Endothelial cell of umbilical vein (primary cell): ENCODE data around the gene LMBR1L. TPM values are rescaled to one million over a fixed set of nuclear protein-coding genes. Genes with fewer than 3 reads are reported as not detected.

Source experiments
- BruUV-seq: library from RNA; stranded (reverse); fragments of 400-500 nt; replicated peaks from 2 replicates; lab custom pipeline; 2021; lab: Mats Ljungman, UMichigan
- CTCF ChIA-PET: fragments of 300-600, 350-600 bp; sonication (Branson Sonifier 250); formaldehyde crosslinking; loops from one replicate; lab custom pipeline; 2021; ENCODE audit warnings: antibody characterized with exemption, inconsistent platforms; lab: Charles Lee
- POLR2A ChIA-PET: fragments of 300-600, 350-600 bp; sonication (Branson Sonifier 250); formaldehyde crosslinking; loops from one replicate; lab custom pipeline; 2021; ENCODE audit warnings: antibody characterized with exemption, inconsistent platforms; lab: Charles Lee
- DNase-seq: peaks from one replicate; pipeline ENCODE4 v3.0.0-alpha.2; 2011; ENCODE audit warnings: low read depth, low spot score
- FAIRE-seq: peaks from 2 replicates; lab custom pipeline; 2011; peaks lifted over from hg19 to GRCh38; lab: Jason Lieb, UNC
- H2AFZ ChIP-seq: 2 replicates; pipeline ENCODE4 v1.6.0; 2012; ENCODE audit warnings: low read depth, low read length, control low read depth, inconsistent platforms
- H3K27ac ChIP-seq: 2 replicates; pipeline ENCODE4 v1.5.1; 2011; ENCODE audit warnings: low read depth, mild to moderate bottlenecking, control low read depth, low read length, moderate library complexity; ENCODE audit not compliant: insufficient read depth
- H3K27me3 ChIP-seq, 2 experiments: 2 replicates each; pipeline versions ENCODE4 v1.6.0 to v1.6.1; 2011; ENCODE audit warnings: low read length in 2 of 2, mixed read lengths in 1 of 2; ENCODE audit not compliant: control insufficient read depth in 2 of 2, insufficient read depth in 2 of 2
- H3K36me3 ChIP-seq, 2 experiments: 2 replicates in 1 of 2; 3 replicates in 1 of 2; pipeline ENCODE4 v1.5.1; 2011; ENCODE audit warnings: low read length in 2 of 2, mild to moderate bottlenecking in 1 of 2, moderate library complexity in 1 of 2; ENCODE audit not compliant: control insufficient read depth in 2 of 2, insufficient read depth in 2 of 2; ENCODE audit errors: extremely low read depth in 1 of 2
- H3K4me1 ChIP-seq: 3 replicates; pipeline ENCODE4 v1.5.1; 2011; ENCODE audit warnings: mild to moderate bottlenecking, low read length; ENCODE audit not compliant: control insufficient read depth, insufficient read depth; ENCODE audit errors: extremely low read depth
- H3K4me2 ChIP-seq: 2 replicates; pipeline ENCODE4 v1.6.1; 2011; ENCODE audit warnings: low read length, control low read depth, mixed read lengths; ENCODE audit not compliant: insufficient read depth
- H3K4me3 ChIP-seq, 3 experiments: fragments of 200-600 bp in 1 of 3; sonication (generic), shearing (Covaris generic) in 1 of 3; replicated peaks in 1 of 3; 2 replicates each; pipeline ENCODE4 v1.5.1; 2011 to 2016; ENCODE audit warnings: control low read depth in 3 of 3, low read length in 3 of 3, mild to moderate bottlenecking in 2 of 3, inconsistent platforms in 1 of 3, low read depth in 1 of 3, moderate library complexity in 1 of 3; ENCODE audit not compliant: insufficient read depth in 1 of 3
- H3K79me2 ChIP-seq: 2 replicates; pipeline ENCODE4 v1.6.0; 2012; ENCODE audit warnings: low read length, inconsistent platforms; ENCODE audit not compliant: control insufficient read depth, insufficient read depth
- H3K9ac ChIP-seq: replicated peaks from 2 replicates; pipeline ENCODE3; 2011; ENCODE audit warnings: low read length, control low read depth; ENCODE audit not compliant: insufficient read depth; ENCODE audit errors: extremely low read depth
- H3K9me1 ChIP-seq: replicated peaks from 3 replicates; pipeline ENCODE4 v1.6.0; 2011; ENCODE audit warnings: mild to moderate bottlenecking, low read length; ENCODE audit not compliant: control insufficient read depth, insufficient read depth; ENCODE audit errors: extremely low read depth
- H3K9me3 ChIP-seq: replicated peaks from 2 replicates; pipeline ENCODE4 v1.5.1; 2012; ENCODE audit warnings: low read length, inconsistent platforms; ENCODE audit not compliant: control insufficient read depth, insufficient read depth
- H4K20me1 ChIP-seq: replicated peaks from 2 replicates; pipeline ENCODE3; 2011; ENCODE audit warnings: mild to moderate bottlenecking, low read length; ENCODE audit not compliant: control insufficient read depth, insufficient read depth; ENCODE audit errors: extremely low read depth
- CTCF ChIP-seq, 2 donors: IDR thresholded peaks; 1 replicate in 1 of 2; 2 replicates in 1 of 2; pipeline ENCODE4 v1.5.1; 2011; ENCODE audit warnings: low read length in 2 of 2, mild to moderate bottlenecking in 2 of 2, moderate library complexity in 2 of 2, control low read depth in 1 of 2, inconsistent platforms in 1 of 2, low read depth in 1 of 2; ENCODE audit not compliant: insufficient read depth in 1 of 2; ENCODE audit errors: extremely low read depth in 1 of 2
- EZH2 ChIP-seq: IDR thresholded peaks from 2 replicates; pipeline ENCODE4 v1.6.1; 2012; ENCODE audit warnings: borderline replicate concordance, low read depth, mild to moderate bottlenecking, moderate library complexity, low read length, inconsistent platforms; ENCODE audit not compliant: severe bottlenecking
- FOS ChIP-seq: IDR thresholded peaks from 2 replicates; pipeline ENCODE4 v1.6.1; 2011; ENCODE audit warnings: mild to moderate bottlenecking, low read length, moderate library complexity, borderline replicate concordance; ENCODE audit not compliant: insufficient read depth
- GATA2 ChIP-seq: IDR thresholded peaks from 2 replicates; pipeline ENCODE4 v1.7.0; 2011; ENCODE audit warnings: low read depth, mild to moderate bottlenecking, moderate library complexity, mixed read lengths, low read length; ENCODE audit not compliant: insufficient read length, insufficient read depth
- JUN ChIP-seq: IDR thresholded peaks from 2 replicates; pipeline ENCODE4 v1.6.1; 2011; ENCODE audit warnings: borderline replicate concordance, low read depth; ENCODE audit not compliant: insufficient read length, insufficient read depth
- MAX ChIP-seq: IDR thresholded peaks from 2 replicates; pipeline ENCODE4 v1.6.1; 2011; ENCODE audit not compliant: insufficient read depth, insufficient read length
- MYC ChIP-seq: IDR thresholded peaks from one replicate; pipeline ENCODE4 v1.6.1; 2011; ENCODE audit warnings: mild to moderate bottlenecking, low read depth, low read length
- POLR2A ChIP-seq: IDR thresholded peaks from 2 replicates; pipeline ENCODE4 v1.6.1; 2012; ENCODE audit warnings: low read depth, mild to moderate bottlenecking, control low read depth, low read length
- POLR2AphosphoS5 ChIP-seq: IDR thresholded peaks from 2 replicates; pipeline ENCODE4 v1.6.1; 2012; ENCODE audit warnings: low read depth, mild to moderate bottlenecking, control low read depth, low read length, moderate library complexity; ENCODE audit not compliant: insufficient read depth
- dilution Hi-C: fragments of 300-500 bp; cut with MboI; formaldehyde crosslinking; loops from one replicate; pipeline ENCODE4 v1.15.0; 2019; ENCODE audit warnings: low sequenced_read_pairs; ENCODE audit not compliant: extremely low pct_ligation_motif_present
- intact Hi-C: fragments of 100-400 bp; cut with micrococcal nuclease; formaldehyde crosslinking; loops from one replicate; pipeline ENCODE4 v1.10.0; 2022
- polyA plus RNA-seq, 4 experiments: library from polyadenylated mRNA; depleted of rRNA in 3 of 4; stranded (reverse) in 3 of 4; unstranded in 1 of 4; fragments of >200 nt; gene quantifications; 2 replicates each; pipeline versions ENCODE4 v1.2.1 to v1.2.3, GENCODE V29; 2011 to 2012; ENCODE audit warnings: missing spikeins in 1 of 4
- total RNA-seq: library from RNA; stranded (reverse); gene quantifications from 2 replicates; pipeline ENCODE4 v1.2.3, GENCODE V29; 2021

Gene LMBR1L
- total and polyA plus RNA-seq, 2 donors (not counting 3 experiments of a cell fraction or from before 2014, with no cell fraction given): 78.3 to 106 TPM

DNA sequence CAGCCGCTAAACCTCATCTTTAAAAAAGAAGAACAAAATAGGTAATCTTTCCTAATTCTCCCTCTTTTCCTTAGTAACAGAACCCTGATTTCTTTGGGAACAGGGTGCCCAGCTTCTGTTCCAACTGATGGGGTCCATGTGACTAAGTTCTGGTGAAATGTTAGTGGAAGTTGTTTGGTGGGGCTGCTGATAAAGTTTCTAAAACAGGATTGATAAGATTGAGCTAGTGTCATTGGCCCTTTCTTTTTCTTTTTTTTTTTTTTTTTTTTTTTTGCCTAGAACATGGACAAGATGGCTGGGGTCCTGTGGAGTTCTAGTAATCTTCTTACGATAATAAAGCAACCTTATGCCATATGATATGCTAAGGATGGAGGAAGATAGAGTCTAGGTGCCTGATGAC lies 36.7 kb upstream of the LMBR1L start:
- no peak for FAIRE-seq
- Histone ChIP-seq H3K4me1 (no peaks in the 10 kb centered on the region), H3K9me1 (no peaks in the 10 kb centered on the region), H3K4me2 (no peak overlapping the region), H3K27ac (no peak overlapping the region), H2AFZ (no peak overlapping the region), H3K27me3 (no peaks in the 10 kb centered on the region), H4K20me1 (no peaks in the 10 kb centered on the region), H3K9ac (no peak overlapping the region), H3K79me2 (no peaks in the 10 kb centered on the region), H3K36me3 (no peaks in the 10 kb centered on the region), H3K4me3 (no peak overlapping the region), H3K9me3 (no peaks in the 10 kb centered on the region)
- dilution Hi-C loops (no loop called here), intact Hi-C loops (no loop called here)
- ChIA-PET CTCF (interaction anchor here (1.9 kb wide), 1 partner anchor 78 kb away, joined by 5 read pairs; no protein-coding TSS in a partner anchor), POLR2A (interaction anchor here (0.6 kb wide), 2 partner anchors 71 to 78 kb away, joined by 3 read pairs; no protein-coding TSS in a partner anchor)
- DNase-seq: no peak
- BruUV-seq: no TSS peak
- TF ChIP-seq MAX: no peak
- no peak for TF ChIP-seq MYC
- no peak for TF ChIP-seq FOS
- no peak for TF ChIP-seq EZH2
- TF ChIP-seq POLR2A: no peak
- no peak for TF ChIP-seq CTCF (IDR thresholded peaks at IDR 0.05; ENCODE audit: extremely low read depth in 1 of 2, insufficient read depth in 1 of 2, low read depth in 1 of 2, low read length in 2 of 2)
- no peak for TF ChIP-seq GATA2
- TF ChIP-seq JUN: no peak
- TF ChIP-seq POLR2AphosphoS5: no peak
